HG02885 (cell line): ENCODE data around the gene ALS2.
"Not testable (repeated sequence)": the region's sequence is repeated elsewhere in the genome, so short reads cannot be mapped to it uniquely, and the experiment has no call there.

Experiments used
- ATAC-seq: cut with Tn5 transposase; IDR thresholded peaks from one replicate; pipeline ENCODE4 v1.9.1; 2021; ENCODE audit warnings: mild to moderate bottlenecking; ENCODE audit not compliant: unreplicated experiment, poor library complexity

Gene ALS2

DNA sequence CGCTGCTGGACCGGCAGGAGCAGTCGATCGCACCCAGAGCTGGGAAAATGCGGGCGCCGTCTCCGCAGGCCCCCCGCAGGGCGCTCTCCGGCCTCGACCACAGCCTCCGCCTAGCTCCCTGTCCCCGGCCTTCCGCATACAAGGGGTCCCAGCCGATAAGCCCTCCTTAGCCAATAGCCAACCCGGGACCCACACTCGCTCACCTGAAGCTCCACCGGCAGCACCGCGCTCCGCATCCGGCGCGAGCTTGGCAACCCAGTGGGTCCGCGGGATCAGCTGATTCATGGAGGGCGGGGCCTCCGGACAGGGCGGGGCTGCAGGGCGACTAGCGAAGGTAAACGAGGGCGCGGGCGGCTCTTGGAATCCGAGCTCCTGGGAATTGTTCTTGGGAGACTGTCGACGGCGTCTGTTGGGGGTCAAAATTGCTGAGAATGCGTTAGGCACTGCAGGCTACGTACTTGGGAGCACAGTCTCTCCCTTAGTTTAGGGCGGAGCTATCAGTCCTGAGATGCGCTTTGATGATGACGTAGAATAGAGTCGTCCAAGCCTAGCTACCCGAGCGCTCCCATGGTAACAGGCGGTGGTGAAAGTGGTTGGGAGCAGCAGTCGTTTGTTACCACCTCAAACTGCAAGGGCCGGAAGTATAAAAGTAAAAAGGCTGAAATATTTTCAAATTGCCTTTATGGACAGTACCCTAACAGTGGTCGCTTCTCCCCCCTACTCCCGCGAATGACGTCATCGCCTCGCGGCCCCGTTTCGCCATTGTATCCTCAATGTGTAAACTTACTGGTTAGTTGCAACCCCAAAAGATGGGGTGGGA, at the start of gene ALS2:
TSS of gene ALS2 (minus strand) at position 260 of the 820 bp plus-strand sequence. CDS start 12,048 bp downstream, outside the sequence.
- peak; percentile 97 for ATAC-seq

DNA sequence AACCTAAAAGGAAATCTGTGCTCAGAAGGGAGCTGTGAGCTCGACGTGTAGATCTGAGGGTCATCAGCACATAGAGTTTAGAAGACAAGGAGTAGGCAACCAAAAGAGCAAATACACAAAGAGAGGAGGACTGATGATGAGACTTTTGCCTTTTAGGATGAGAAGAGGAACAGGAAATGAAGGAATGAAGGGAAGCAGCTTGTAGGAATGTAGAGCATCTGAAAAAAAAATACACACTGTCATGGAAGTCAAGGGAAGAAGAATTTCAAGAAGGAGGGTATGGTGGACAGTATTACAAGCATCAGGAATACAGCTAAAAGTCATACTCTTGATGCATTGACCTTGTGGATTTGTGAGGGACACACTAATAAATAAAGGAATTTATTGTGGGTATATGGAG, 47.5 kb upstream of the ALS2 start:
- ATAC-seq: no peak

DNA sequence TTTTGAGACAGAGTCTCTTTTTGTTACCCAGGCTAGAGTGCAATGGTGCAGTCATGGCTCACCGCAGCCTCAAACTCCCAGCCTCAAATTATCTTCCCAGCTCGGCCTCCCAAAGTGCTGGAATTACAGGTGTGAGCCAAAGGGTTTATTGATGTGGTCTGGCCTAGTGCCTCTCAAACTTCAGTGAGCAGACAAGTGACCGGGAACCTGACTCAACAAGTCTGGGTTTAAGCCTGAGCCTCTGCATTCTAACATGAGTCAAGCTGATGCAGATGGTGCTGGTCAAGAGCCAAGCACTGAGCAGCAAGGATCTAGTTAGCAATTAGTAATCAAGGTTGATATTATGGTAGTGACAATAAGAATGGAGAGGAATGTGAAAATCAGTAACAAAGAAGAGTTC, 46.9 kb upstream of the ALS2 start:
- ATAC-seq: no peak

DNA sequence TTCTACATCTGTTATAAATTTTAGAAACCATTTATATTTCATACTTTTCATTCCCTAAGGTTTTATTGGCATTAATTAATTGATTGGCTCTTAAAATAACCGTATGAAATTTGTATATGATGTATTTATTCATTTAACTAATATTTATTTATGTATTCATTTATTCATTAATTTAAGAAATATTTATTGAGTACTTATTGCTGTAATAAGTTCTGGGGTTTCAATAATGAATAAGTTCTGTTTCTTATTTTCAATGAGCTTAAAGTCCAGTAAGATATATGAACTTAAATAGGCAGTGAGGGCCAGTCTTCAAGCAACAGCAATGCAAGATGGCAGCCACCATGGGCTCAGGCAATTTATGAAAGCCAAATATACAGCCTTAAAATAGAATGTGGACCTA, 43.5 kb upstream of the ALS2 start:
- ATAC-seq: no peak

DNA sequence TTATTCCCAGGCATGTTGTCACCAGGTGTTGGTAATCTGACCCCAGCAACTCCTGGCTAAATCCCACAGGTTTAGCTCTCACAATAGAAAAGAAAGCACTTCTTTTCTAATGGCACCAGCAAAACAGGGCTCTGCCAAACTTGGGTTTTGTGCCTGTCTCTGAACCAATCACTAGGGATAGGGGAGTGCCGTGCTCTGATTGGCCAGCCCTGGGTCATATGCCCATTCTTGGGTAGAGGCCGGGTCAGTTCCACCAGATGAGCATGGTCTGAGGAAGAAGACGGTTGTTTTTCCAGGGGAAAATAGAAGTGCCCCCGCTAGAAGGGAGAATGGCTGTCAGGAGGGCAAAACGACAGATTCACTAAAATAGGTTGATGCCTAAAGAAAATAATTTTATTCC, 40.3 kb upstream of the ALS2 start:
- no peak for ATAC-seq

DNA sequence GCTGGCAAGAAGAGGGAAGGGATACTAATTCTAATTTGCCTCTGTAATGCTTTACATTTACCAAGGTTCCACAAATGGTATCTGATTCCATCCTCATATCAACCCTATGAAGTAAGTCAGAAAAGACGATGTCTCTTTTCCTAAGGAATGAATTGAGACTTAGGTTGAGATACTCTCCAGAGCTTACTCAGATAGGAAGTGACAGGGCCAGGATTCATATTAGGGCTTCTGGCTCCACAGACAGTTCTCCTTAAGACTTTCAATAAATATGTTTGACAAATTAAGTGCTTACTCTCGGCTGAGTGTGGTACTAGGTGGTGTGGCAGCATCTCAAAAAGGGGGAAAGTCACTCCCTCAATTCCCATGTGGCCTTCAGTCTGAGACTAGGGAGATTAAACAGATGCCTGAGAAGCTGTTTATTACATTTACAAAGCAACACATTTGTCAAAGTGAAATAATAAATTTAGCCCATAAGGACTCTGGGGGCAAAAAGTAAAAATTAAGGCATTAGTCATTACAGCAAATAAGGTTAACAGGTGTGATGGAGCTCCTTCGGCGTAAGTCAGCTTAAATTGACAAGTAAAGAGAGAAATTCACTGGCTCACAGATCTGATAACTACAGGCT, 39.8 kb upstream of the ALS2 start:
- no peak for ATAC-seq

DNA sequence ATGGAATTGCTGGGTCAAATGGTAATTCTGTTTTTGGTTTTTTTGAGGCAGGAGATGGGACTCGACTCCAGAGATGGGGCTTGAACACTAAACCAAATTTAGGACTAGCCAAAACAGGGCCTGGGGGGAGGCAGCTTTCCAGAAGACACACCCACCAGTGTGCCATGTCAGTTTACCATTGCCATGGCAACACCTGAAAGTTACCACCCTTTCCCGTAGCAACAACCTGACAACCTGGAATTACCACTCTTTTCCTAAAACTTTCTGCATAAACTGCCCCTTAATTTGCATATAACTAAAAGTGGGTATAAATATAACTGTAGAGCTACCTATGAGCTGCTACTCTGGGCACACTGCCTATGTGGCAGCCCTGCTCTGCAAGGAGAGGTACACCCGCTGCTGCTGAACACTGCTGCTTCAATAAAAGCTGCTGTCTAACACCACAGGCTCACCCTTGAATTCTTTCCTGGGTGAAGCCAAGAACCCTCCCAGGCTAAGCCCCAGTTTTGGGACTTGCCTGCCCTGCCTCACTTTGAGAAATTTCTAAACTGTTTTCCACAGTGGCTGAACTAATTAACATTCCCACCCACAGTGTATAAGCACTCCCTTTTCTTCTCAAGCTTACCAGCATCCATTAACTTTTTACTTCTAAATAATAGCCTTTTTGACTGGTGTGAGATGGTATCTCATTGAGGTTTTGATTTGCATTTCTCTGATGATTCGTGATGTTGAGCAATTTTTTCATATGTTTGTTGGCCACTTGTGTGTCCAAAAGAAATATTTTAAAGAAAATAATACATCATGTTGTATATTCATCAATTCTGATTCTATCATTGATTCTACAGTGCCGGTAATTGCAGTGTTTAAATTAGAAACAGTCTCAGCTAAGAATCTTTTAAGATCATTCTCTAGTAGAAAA, 36.2 kb upstream of the ALS2 start:
- no peak for ATAC-seq

DNA sequence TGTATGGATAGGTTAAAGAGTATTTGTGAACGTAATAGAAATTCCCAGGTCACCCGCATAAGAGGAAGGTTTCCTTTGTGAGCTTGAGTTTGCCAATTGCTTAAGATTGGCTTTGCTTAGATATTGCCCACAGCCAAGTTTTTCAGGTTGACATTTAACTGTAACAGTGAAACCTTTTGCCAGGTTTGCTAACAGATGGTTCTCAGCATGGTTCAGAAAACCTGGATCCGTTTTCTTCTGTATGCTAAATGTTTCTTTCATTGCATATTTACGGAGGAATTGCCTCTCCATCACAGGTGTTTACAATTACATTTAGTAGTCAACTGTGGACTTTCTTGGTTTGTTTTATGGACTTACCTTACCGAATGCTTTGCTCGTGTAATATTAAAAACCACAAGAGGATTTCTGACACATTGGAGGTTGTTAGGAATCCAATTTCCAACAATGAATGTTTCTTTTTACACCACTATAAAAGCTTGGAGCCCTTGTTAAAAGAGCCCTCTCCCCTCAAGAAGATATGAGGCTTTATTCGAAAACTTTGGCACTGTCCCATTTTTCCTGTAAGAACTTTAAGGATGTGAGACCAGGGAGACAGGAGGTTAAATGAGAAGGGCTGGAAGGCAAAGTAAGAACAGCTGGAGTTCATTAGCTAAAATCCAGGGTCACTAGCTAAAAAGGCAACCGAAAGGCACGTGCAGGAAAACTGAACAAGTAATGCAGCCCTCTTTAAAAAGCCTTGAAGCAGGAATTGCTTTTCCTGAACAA, 33.4 kb upstream of the ALS2 start:
- no peak for ATAC-seq

DNA sequence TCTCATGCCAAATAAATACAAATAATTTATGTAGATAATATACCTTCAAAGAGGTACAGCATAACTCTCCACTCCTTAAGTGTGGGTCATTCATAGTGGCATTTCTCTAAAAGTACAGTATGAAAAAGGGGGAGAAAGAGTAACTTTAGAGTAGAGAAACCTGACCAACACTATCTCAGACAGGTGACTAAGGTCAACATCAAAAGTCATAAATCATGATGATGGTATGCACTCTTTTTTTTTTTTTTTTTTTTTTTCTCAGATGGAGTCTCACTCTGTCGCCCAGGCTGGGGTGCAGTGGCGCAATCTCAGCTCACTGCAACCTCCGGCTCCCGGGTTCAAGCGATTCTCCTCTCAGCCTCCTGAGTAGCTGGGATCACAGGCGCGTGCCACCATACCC, 29.9 kb upstream of the ALS2 start:
- ATAC-seq: not testable (repeated sequence)

DNA sequence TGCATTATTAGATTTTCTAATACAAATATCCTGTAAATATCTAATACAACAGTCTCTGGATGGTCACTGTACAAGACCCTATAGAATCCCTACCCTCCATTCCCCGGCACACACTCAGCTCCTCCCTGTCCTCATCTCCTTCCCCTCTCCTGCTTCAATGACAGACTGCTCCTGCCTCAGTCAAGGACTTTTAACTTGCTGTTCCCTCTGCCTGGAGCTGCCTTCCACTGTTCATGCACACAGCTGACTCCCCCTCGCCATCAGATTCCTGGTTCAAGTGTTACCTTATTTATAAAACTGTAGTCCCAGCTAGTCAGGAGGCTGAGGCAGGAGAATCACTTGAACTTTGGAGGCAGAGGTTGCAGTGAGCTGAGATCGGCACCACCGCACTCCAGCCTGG, 28.9 kb upstream of the ALS2 start:
- ATAC-seq: no peak

DNA sequence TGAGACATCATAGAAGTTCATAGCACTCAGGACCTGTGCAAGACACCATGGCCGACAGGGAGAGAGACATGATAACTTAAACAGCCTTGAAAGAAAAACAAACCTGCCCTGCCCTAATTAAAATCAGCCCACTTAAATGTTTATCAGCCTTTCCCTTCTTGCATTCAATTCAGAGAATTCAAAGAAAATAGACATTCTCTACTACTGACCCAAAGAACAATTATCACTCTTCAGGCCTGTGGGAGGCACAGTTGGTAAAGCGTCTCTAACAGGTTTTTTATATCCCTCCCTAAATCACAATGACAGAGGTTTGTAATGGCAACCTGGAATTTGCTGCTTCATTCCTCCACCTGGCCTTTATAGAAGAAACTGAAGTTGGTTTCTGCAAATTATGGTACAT, 27.3 kb upstream of the ALS2 start:
- ATAC-seq: no peak

DNA sequence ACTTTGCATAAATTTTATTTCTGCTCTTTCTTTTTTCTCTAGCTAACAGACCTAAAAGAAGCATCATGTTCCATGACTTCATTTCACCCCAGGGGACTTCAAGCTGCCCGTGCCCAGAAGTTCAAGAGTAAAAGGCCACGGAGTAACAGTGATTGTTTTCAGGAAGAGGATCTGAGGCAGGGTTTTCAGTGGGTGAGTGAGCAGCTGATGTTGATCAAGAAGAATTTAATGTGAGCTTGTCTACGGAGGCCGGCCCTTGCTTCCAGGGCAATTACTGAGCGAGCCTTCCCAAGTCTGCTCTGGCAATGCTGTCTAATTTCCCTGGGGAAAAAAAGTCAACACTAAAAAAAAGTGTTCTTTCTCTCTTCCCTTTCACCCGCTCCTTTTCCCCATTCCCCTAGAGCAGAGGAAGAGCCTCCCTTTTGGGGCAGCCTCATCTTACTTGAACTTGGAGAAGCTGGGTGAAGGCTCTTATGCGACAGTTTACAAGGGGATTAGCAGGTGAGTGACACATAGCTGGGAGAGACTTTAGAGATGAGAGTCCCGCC, 26.8 kb upstream of the ALS2 start:
- ATAC-seq: no peak

DNA sequence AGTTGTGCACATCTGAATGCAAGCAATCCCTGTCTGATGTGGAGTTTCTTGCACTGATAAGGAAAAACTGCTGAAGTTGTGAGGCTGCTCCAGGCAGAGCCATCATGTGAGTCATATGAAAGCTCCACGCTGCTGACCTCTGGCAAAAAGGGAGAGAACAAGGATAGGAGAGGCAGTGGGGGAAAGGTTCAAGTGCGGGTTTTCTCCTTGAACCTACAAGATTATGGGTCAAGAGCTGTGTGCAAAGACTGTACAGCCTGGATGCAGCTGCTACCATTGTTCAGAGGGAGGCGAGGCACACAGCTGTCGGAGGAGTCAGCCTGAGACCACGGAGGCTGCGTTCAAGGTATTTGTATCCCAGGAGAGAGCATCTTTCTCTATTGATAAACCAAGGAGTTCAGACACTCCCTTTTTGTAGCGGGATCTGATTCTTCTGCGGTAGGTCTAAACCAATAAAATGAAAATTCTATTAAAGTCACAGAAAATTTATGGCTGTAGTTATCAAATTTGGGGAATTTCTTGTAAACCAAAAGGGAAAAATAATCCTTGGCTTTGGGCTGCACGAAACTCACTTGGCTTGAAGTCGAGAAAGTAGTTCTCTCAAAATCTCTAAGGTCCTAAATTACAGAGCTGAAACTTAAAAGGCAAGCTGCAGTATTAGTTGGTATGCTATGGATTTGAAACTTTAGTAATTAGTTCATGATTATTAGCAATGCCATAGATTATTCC, 25.9 kb upstream of the ALS2 start, which contains the start of gene CDK15:
TSS of gene CDK15 (plus strand) at position 96 of the 729 bp plus-strand sequence. CDS start at position 224, 128 bp downstream.
- ATAC-seq: no peak

DNA sequence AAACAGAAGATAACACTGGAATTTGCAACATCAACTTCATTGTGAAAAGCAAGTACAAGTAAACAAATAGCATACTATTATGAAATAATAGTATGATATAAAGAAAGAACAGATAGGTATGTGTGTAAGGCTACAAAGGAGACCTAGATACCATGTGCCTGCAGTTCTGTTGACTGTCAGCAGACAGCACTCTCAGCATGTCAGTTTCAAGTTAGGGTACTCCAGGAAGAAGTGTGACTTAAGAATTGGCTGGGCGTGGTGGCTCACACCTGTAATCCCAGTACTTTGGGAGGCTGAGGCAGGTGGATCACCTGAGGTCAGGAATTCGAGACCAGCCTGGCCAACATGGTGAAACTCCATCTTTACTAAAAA, 18.2 kb upstream of the ALS2 start:
- ATAC-seq: not testable (repeated sequence)

DNA sequence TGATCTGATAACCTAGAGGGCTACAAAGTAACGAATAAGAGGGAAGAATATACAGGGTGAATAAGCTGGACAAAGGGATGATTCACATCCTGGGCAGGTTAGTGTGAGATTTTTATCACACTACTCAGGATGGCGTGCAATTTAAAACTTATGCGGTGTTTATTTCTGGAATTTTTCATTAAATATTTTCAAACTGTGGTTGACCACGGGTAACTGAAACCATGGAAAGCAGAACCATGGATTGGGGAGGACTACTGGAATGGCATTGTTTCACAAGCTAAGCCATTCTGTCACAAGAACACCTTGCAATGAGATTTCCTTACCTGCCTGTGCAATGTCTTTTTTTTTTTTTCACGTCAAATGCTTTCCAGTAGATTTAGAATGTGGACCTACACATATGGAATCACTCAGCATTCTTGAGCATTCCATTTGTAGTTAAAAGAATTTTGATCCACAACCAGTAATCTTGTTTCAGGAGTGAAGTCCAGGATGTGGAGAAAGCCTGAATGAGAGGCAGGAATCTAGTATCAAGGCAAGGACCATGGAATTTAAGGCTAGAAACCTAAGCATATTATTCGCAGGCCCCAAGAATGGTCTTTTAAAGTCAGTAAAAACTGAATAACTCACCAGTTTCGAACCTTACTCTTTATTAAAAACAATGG, 17.6 kb upstream of the ALS2 start:
- no peak for ATAC-seq

DNA sequence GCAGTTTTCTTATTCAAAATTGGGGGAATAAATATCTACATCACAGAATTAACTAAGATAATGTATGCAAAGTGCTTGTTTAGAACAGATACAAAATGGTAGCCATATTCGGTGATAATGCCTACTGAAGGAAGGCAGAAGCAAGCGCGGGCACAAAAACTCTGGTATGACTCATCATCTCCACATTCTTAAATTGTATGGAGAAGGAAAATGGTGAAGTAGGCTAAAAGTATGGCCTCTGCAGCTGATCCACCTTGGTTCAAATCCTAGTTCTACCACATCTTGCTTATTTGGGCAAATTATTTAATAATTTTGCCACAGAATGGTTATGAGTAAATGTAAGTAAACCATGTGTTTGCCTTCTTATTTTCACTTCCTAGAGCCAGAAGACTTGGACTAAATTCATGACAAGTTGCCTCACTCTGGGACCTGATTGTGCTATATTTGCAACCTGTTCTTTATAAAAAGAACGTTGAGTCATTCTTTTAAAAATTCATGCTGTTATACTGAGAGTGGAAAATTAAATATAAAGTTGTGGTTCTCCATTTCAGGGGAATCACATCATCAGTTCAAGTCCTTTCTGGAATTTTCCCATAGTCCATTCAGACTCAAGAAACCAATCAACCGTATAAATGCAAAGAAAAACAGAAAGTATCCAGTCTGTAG, 16.6 kb upstream of the ALS2 start:
- ATAC-seq: no peak

DNA sequence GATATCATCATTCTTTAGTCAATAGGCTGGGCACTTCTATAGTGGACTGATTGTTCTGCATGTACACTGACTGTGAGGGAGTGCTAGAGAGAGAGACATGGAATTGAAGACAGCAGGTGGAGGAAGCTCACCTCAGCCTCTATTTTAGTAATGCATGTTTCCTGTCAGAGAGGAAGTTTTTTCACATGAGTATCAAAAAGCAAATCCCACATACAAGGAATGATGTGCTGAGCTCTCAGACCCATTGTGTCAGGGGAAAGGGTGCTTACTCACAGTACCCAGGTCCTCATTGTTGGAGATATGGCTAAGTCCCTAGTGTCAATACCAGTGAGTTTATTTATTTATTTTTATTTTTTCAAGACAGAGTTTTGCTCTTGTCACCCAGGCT, 15.7 kb upstream of the ALS2 start:
- ATAC-seq: no peak
